Measurements from ENCODE around the gene GEMIN2.
"Not testable (repeated sequence)": the region's sequence is repeated elsewhere in the genome, so short reads cannot be mapped to it uniquely, and the experiment has no call there.

GEMIN2 gene, protein sequence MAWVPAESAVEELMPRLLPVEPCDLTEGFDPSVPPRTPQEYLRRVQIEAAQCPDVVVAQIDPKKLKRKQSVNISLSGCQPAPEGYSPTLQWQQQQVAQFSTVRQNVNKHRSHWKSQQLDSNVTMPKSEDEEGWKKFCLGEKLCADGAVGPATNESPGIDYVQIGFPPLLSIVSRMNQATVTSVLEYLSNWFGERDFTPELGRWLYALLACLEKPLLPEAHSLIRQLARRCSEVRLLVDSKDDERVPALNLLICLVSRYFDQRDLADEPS

DNA sequence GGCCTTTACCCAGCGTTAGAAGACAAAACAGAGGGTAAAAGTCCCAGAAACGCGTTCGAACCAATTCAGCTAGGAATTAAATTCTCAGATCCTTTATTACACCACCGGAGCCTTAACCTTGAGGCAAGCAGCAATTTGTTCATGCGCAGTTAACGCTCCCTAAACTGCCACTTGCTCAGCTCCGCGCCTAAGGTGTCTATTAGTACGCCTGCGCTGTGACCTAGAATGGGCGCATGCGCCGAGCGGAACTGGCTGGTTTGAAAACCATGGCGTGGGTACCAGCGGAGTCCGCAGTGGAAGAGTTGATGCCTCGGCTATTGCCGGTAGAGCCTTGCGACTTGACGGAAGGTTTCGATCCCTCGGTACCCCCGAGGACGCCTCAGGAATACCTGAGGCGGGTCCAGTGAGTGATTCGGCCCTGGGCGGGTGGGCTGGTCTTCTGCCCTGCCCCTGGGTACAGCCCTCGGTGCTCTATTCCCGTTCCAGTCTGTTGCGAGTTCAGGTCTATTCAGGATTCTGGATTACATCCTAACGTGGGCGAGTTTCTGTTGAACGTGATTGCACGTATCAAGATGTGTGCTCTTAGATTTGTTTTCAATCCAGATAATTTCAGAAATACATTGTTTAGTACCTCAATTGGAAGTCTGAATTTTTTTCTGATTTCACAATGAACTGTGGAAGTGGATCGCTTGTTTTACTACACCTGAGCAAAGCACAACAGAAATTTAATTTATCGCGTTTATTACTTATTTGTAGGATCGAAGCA, at the start of gene GEMIN2:
Gene GEMIN2, plus strand, starts transcription at position 251 of the 766 bp plus-strand sequence. Its CDS starts 16 bp downstream, at position 267.
- peak; percentile 94 for DNase-seq (ENCODE audit: low read depth)

DNA sequence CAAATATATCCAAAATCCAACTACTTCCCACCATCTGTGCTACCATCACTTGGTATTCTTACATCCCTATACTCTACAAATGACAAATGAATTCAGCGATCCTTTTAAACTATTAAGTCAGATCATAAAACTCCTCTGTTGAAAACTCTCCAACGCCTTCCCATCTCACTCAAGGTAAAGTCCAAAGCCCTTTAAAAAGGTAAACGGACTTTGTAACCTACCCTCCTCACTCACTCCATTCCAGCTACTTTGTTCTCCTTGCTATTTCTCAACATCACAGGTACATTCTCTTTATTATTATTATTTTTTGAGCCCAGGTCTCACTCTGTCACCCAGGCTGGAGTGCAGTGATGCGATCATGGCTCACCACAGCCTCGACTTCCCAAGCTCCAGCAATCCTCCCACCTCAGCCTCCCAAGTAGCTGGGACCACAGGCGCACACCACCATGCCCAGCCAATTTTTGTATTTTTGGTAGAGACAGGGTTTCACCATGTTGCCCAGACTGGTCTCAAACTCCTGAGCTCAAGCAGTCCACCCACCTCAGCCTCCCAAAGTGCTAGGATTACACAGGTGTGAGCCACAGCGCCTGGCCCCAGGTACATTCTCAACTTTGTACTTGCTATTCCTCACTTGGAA, 44.8 kb upstream of the GEMIN2 start:
- not testable (repeated sequence) for DNase-seq (ENCODE audit: low read depth)

DNA sequence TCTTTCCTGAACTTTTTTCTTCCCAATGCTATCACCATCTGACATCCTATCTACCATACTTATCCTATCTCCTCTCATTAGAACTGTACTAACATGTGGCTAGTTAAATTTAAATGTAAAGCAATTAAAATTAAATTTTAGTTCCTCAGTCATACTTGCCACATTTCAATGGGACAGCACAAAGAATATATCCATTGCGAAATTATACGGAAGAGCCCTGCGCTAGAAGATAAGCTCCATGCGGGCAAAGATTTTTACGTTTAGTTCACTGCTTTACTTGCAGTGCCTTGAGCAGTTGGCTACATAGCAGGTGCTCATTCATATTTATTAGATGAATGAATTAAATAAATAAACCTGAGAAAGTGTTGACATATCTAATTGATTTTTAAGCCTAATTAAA, 44.2 kb upstream of the GEMIN2 start:
- DNase-seq (ENCODE audit: low read depth) = no peak

DNA sequence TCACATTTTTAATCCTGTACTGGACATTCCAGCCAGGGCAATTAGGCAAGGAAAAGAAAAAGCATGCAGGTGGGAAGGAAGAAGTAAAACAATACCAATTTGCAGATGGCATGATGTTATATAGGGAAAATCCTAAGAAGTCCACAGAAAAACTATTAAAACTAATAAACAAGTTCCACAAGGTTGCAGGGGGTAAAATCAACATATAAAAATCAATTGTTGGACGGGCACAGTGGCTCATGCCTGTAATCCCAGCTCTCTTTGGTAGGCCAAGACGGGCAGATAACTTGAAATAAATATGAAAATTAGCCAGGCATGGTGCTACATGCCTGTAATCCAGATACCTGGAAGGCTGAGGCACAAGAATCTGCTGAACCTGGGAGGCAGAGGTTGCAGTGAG, 43.0 kb upstream of the GEMIN2 start:
- no peak for DNase-seq (ENCODE audit: low read depth)

DNA sequence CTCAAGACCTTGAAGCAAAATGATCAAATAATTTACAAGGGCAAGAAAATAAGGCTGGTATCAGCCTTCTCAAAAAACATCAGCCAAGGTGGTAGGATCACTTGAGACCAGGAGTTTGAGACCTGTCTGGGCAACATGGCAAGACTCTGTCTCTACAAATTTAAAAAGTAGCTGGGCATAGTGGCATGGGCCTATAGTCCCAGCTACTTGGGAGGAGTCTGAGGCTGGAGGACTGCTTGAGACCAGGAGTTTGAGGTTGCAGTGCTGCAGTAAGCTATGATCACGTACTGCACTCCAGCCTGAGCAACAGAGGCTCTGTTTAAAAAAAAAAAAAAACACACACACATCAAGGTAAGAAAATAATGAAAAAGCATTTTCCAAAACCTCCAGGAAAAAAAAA, 33.2 kb upstream of the GEMIN2 start:
- DNase-seq (ENCODE audit: low read depth) = no peak

DNA sequence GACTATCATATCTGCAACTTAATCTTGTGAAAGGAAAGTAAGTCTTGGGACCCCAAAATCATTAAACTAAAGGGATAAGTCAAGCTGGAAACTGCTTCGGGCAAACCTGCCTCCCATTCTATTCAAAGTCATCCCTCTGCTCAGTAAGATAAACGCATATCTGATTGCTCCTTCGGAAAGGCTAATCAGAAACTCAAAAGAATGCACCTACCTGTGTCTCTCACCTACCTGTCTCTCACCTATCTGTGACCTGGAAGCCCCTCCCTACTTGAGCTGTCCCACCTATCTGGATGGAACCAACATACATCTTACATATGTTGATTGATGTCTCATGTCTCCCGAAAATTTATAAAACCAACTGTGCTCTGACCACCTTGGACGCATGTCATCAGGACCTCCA, 31.0 kb upstream of the GEMIN2 start:
- DNase-seq (ENCODE audit: low read depth) = no peak

DNA sequence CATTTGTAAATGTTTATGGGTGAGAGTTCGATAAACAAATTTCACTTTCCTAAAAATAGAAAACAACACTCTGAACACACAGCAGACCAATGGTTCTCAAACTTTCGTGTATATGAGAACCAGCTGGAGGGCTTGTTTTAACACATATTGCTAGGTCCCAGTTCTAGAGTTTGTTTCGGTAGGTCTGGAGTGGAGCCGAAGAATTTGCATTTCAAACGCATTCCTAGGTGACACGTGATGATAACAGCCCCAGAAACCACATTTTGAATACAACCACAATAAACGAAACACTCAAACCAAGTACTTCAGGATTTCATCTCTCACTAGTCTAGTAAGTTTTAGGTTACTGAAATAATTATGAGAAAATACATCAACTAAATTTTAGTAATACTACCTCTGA, 28.2 kb upstream of the GEMIN2 start:
- no peak for DNase-seq (ENCODE audit: low read depth)

DNA sequence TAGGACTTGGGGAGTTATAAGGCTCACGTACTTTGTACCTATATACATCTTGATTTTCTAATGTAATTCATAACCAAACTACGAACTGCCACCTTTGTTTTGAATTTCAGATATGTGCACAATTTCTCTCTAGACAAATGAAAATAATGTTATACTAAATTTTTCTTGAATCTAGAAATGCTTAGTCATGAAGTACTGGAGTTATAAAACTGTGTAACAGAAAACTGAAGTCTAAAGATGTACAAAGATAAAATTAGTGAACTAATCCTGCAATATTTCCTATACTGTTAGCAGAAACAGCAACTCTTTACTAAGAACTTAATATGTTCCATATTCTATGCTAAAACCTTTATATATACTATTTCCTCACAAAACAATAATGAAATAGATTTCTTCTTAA, 26.6 kb upstream of the GEMIN2 start:
- no peak for DNase-seq (ENCODE audit: low read depth)

DNA sequence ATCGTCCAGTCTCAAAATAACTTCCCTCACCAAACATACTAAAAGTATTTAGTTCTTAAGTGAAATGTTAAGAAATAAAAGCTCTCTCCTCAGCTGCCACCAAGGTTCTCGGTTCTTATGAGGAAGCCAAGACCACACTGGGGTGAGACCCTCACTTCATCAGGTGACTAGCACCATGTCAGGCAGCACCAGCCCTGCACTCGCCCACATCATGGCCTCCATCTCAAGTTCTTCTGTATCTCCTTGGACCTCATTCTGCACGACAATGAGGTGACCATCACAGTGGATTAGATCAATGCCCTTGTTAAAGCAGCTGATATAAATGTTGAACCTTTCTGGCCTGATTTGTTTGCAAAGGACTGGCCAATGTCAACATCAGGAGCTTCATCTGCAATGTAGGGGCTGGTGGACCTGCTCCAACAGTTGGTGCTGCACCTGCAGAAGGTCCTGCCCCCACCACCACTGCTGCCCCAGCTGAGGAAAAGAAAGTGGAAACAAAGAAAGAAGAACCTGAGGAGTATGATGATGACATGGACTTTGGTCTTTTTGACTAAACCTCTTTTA, 23.5 kb upstream of the GEMIN2 start:
- DNase-seq (ENCODE audit: low read depth) = no peak

DNA sequence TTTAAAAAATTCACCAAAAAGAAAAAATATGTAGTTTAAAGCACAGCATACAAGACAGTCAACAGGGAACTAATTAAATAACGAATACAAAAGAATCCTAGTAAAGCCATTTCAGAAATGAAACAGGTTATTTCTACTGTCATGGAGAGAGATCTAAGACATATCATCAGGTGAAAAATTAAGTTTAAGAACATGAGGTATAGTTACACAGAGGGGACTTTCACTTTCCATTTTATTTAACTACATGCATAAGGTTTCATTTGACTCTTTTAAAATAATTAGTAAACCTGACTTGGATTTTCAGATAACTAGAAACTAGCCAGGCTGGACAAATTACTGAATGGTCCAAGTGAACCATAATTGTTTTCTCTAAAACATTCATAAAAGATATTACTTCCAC, 22.4 kb upstream of the GEMIN2 start:
- no peak for DNase-seq (ENCODE audit: low read depth)

DNA sequence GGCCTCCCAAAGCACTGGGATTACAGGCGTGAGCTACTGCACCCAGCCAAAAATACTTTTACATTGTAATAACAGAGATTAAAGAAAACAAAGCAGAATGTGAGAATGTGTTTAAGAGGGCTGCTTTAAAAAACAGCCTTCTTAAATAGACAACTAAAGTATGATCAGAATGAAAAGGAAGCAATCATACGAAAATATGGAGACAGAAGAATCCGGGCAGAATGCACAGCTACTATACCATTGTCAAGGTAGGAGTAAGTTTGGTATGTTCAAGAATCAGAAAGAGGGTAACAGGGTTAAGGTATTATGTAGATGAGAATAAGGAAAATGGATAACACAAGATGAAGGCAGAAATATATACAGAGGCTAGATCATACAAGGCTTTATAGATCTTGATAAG, 19.6 kb upstream of the GEMIN2 start:
- DNase-seq (ENCODE audit: low read depth) = no peak

DNA sequence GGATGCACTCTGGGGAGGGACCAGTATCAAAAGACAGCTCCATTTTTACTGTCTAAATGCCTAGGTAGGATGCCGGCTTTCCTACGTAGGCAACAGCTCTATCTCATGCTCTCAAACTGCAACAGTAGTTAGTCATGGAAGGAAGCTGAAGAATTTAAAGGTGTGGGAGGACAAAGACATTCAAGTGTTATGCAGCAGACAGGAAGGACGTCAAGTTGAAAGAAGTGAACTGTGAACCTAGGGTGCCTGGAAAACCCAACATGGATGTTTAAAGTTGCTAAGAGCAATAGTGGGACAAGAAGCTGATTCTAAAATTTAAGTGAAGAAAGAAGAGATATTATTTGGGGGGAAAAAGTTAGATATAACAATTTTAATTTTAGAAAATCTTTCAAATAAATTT, 17.0 kb upstream of the GEMIN2 start:
- DNase-seq (ENCODE audit: low read depth) = peak; percentile 29

DNA sequence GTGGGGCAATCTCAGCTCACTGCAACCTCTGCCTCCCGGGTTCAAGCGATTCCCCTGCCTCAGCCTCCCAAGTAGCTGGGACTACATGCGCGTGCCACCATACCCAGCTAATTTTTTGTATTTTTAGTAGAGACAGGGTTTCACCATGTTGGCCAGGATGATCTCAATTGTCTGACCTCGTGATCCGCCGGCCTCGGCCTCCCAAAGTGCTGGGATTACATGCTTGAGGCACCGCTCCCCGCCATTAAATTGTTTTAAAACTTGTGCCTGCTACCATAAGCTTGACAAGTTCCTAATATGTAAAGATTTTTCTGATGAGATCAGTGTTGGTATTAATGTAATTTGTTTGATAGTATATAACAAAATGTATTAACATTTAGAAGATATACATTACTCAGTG, 14.9 kb upstream of the GEMIN2 start:
- not testable (repeated sequence) for DNase-seq (ENCODE audit: low read depth)

DNA sequence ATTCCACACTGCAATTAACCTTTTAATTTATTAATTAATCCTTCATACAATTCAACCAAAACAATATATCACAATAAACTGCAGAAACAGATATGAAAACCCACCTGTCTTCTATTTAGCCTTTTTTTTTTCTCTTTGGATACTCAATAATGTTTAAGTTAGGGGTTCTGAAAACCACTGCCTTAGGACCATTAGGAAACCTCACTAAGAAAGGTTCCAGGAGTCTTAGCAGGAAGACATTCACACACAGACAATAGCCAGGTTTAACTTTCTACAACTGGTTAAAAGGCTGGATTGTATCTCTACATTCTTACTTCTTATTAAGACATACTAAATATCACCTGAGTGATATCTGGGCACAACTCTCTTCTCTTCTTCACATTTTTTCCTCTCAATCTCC, 14.4 kb upstream of the GEMIN2 start:
- DNase-seq (ENCODE audit: low read depth) = no peak

DNA sequence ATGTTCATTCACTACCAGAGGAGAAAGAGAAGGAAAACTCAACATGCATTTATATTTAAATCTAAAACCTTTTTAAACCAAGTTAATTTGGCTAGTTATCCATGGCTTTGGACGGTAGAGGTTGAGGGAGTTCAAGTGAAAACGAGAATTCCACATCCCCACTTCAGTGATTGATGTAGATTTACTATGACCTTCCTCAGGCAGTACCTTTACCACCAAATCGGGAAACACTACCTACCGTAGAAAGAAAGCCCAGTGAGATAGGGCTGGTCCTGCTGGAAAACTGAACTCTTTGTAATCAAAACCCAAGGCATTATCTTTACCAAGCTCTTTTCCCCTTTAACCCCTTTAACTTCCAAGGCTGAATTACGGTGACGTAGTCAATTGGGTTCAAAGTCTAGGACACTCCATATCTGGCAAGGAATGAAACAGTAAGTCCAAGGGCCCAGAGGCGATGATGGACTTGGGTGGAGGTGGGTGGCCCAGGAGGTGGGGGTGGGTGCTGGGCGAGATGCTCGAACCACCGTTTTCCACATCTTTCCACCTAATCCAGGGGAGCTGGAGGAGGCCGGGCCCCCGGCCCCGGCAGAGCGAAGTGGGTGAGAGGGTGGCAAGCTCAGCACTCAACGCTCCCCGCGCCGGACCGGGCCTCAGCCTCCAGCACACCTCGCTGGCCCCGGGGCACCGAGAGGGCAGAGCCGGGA, 11.7 kb upstream of the GEMIN2 start:
- DNase-seq (ENCODE audit: low read depth) = peak; percentile 63

DNA sequence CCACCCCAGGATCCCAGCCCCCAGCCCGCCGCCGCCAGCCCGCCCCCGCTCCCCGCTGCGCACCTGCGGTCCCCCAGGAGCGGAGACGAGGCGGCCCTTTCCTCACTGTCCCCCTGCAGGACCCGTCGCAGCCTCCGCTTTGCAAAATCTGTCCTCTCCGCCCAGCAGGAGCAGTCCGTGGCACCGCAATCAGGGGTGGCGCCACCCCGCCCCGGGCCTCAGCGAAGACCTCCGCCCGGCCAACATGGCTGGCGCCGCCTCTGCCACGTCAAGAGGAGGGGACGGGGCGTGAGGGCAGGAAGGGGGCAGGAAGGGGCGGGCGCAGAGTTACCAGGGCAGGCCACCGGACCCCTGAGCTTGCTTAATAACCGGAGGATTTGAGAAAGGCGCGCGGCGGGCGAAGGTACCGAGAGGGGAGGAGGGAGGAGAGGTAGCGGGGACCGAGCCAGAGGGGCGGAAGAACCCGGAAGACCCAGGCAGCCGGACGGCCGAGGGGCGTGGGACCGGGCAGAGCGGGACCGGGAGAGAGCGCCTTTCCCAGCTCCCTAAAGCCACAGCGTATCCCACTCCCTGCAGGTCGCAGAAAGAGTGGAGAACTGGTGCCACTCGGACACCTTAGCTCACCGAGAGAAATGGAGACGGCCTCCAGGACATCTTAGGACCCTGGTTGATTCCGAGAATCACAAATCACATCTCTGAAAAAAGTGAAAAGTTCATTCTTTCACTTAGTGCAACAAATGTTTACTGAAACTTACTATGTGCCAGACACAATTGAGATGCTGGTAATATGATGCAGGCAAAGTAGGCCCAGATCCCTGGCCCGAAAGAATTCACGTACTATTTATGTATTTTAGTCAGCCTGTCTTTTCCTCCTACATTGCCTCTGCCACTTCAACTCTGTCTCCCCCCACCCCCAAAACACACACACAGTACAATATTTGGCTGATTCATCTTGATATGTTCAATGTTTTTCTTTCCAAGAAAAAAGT, 10.9 kb upstream of the GEMIN2 start, which contains the start of gene SEC23A:
Gene SEC23A, minus strand, starts transcription at position 267 of the 989 bp plus-strand sequence. CDS start 7,117 bp downstream, outside the sequence.
- peak; percentile 92 for DNase-seq (ENCODE audit: low read depth)

DNA sequence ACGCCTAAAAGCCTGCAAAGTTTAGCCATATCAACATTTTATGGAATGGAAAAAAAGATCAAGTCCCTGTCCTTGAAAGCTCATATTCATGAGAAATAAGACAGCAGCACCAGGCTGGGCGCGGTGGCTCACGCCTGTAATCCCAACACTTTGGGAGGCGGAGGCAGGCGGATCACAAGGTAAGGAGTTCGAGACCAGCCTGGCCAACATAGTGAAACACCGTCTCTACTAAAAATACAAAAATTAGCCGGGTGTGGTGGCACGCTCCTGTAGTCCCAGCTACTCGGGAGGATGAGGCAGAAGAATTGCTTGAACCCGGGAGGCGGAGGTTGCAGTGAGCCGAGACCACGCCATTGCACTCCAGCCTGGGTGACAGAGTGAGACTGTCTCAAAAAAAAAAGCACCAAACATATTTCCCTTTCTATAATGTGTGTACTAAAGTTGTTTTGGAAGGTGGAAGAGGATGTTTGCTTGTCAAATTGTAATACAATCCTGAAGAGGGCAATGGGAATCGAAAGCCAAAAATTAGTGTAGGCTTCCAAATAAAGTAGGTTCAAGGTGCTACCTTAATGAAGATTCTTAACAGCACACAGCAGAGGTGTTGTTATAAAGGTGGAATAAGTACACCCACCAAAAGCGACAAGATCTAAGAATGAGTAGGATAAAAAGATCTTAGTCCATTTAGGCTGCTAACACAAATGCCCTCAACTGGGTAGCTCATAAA, 9.9 kb upstream of the GEMIN2 start:
- not testable (repeated sequence) for DNase-seq (ENCODE audit: low read depth)

DNA sequence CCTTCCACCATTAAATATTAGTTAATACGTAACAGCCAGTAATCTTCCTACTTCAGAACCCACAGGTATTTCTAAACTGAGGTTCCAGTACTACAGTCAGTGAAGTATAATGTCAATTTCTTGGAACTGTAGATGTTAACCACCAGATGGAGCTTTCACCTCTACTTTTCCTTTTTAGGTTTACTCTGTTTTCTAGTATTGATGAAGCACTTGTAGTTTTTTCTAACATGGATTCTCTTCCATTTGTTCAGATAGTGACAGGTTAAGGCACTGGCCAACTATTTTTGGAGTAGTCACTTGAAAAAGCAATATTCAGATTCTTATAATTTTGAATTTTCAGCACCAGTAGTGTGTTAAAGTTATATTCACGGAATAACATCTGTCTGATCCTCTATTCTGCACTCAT, 6.5 kb upstream of the GEMIN2 start:
- peak; percentile 47 for DNase-seq (ENCODE audit: low read depth)

DNA sequence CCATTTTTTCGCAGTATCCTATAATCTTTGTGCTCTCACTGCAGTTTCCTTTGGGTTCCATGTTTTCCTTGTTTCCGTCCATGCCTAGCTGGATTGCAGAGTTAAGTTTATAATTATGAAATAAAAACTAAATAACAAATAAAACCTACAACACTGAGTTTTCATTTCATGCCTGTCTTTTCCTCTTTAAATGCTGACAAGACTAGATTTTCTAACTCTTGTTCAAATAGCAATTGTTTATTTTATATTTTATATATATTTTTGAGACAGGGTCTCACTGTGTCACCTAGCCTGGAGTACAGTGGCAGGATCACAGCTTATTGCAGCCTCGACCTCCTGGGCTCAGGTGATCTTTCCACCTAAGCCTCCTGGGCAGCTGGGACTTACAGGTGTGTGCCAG, 5.3 kb upstream of the GEMIN2 start:
- DNase-seq (ENCODE audit: low read depth) = no peak

Measured in EH (cell line).